Activated CD8-positive, alpha-beta memory T cell treated with anti-CD3 and anti-CD28 coated beads for 48 hours (primary cell): Measurements from ENCODE around the gene PAM.

Experiments
- DNase-seq, 3 experiments: peaks; one replicate each; pipeline ENCODE4 v3.0.0-alpha.2; 2020; ENCODE audit warnings: low read depth in 2 of 3, low spot score in 2 of 3

The PAM gene

GRCh38 chr5:102754767-102755431, at the start of gene PAM:
PAM (plus strand) TSS chr5:102755305; CDS start chr5:102866196, 110,891 bp downstream.
- DNase-seq = peak; percentile 48 to 66 (median 58)

- no peak for DNase-seq
Observed at GRCh38 chr5:102711525-102712385, 43.4 kb upstream of the PAM start.

- no peak for DNase-seq
Observed at GRCh38 chr5:102713278-102713677, 41.8 kb upstream of the PAM start.

- no peak for DNase-seq
Observed at GRCh38 chr5:102713682-102714231, 41.3 kb upstream of the PAM start.

- DNase-seq = no peak
Observed at GRCh38 chr5:102715082-102715807, 39.9 kb upstream of the PAM start.

- DNase-seq = no peak
Observed at GRCh38 chr5:102716017-102716416, 39.1 kb upstream of the PAM start.

- DNase-seq = no peak
Observed at GRCh38 chr5:102718819-102719218, 36.3 kb upstream of the PAM start.

GRCh38 chr5:102719886-102720285, 35.2 kb upstream of the PAM start:
- DNase-seq = no peak

- no peak for DNase-seq
Observed at GRCh38 chr5:102720969-102721368, 34.1 kb upstream of the PAM start.

- DNase-seq = no peak
Observed at GRCh38 chr5:102722931-102723330, 32.2 kb upstream of the PAM start.

GRCh38 chr5:102731693-102732092, 23.4 kb upstream of the PAM start:
- no peak for DNase-seq

- no peak for DNase-seq
Observed at GRCh38 chr5:102733534-102733933, 21.6 kb upstream of the PAM start.

GRCh38 chr5:102737161-102737560, 17.9 kb upstream of the PAM start:
- no peak for DNase-seq

GRCh38 chr5:102737805-102738469, 17.2 kb upstream of the PAM start:
- no peak for DNase-seq

- no peak for DNase-seq
Observed at GRCh38 chr5:102740515-102740914, 14.6 kb upstream of the PAM start.

- DNase-seq = no peak
Observed at GRCh38 chr5:102742215-102742614, 12.9 kb upstream of the PAM start.

- DNase-seq = no peak
Observed at GRCh38 chr5:102743900-102744299, 11.2 kb upstream of the PAM start.

- DNase-seq = no peak
Observed at GRCh38 chr5:102747386-102748166, 7.5 kb upstream of the PAM start.

- DNase-seq = no peak
Observed at GRCh38 chr5:102749416-102750030, 5.6 kb upstream of the PAM start.
